ENCODE data around the gene C4orf54.

C4orf54 gene

DNA sequence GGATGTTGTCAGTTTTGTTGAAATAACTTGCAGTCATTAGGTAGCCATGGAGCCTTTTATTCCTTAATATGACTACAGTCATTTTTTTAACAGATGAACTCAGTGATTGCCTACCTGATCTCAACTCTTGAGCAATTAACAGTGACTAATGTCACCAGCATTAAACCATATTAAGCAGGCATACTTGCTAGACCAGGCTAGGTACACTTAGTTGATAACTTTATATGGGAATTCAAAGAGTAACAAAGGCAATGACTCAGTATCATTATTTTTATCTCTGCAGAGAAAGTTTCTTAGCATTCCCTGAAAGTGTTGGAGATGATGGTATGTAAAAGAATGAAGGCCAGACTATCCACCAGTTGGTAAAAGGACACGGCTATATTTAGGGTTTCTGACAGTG, at the start of gene C4orf54:
Gene C4orf54, minus strand, starts transcription at position 31 of the 400 bp plus-strand sequence. CDS start 3,180 bp downstream, outside the sequence.
- DNase-seq = no peak

DNA sequence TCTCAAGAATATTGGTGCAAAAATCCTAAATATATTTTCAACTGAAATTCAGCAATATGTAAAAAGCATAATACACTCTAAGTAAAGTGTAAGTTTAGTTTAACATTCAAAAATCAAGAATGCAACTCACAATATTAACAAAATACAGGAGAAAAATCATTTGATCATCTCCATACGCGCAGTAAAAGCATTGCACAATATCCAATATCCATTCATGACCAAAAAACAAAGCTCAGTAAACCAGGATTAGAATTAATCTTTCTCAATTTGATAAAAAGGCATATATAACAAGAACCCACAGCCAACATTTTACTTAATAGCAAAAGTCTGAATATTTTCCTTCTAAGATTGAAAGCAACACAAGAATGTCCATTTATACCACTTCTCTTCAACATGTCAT, 48.3 kb upstream of the C4orf54 start:
- DNase-seq = no peak

DNA sequence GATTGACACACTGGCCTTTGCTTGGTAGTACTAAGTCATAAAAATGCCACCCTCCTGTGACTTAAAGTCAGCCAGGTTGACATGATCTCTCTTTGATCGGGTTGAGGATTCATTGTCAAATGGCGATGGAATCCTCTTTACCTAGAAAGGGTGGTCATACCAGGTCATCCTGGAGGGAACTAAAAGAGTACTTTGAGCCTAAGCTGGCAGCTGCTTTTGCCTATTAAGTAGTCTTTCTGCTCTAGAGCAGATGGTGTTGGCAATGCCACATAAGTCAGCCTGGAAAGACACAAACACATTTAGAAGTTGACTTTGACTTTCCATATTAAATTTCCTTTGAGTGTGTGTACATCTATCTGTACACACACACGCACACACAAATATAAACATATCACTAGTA, 39.2 kb upstream of the C4orf54 start:
- no peak for DNase-seq

DNA sequence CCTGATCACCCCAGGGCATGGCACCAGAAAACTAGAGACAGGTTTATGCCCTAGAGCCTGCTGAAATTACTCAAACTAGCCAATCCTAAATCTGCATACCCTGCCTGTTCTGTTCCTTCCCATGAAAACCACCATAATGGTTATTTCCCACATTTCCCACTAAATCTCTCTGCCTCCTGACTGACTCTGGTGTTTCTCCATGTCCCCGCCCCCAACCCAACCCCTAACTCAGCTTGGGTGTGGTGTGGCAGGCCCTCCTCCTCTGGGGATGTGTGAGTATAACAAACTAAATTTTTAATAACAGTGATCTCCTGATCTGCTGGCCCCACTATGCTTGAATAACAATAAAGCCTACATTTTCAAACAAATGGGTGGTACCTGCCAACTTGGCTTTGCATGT, 35.5 kb upstream of the C4orf54 start:
- DNase-seq = no peak

DNA sequence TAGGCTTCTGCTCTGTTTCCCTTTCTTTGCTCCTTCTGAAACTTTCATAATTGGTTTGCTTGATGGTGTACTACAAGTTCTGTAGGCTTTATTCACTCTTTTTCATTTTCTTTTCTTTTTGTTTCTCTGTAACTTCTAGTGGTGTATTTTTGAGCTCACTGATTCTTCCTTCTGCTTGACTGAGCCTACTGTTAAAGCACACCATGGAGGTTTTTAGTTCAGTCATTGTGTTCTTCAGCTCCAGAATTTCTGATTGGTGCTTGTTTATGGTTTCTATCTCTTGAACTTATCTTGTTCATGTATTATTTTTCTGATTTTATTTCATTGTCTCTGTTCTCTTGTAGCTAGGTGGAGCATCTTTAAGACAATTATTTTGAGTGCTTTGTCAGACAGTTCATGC, 33.4 kb upstream of the C4orf54 start:
- DNase-seq = no peak

DNA sequence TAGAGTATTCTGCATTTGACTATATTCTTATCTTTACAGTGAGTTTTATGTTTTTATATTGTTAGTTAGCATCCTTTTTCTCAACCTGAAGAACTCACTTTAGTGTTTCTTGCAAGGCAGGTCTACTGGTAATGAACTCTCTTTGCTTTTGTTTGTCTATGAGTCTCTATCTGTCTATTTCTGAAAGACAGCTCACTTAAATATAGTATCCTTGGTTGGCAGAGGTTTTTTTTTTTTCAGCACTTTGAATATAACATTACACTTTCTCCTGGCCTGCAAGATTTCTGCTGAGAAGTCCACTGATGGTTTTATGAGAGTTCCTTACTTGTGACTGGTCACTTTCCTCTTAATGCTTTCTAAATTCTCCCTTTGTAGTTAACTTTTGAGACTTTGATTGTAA, 32.8 kb upstream of the C4orf54 start:
- no peak for DNase-seq

DNA sequence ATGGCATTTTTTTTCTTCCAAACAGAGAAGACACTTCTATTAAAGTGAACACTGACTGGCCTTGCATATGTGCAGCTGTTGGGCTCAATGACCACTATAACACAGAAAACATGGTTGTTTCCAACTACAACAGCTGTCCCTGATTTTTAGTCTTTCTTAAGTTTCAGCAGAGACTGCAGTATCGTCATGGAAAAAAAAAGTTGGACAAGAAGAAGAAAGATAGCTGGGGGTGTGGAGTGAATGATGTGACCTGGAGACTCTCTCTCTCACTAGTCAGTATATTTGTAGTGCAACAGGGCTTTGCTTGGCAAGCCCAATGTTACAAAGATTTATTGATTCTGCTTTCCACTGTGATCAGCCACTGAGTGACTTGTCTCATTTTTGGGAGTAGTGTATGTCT, 29.5 kb upstream of the C4orf54 start:
- no peak for DNase-seq

DNA sequence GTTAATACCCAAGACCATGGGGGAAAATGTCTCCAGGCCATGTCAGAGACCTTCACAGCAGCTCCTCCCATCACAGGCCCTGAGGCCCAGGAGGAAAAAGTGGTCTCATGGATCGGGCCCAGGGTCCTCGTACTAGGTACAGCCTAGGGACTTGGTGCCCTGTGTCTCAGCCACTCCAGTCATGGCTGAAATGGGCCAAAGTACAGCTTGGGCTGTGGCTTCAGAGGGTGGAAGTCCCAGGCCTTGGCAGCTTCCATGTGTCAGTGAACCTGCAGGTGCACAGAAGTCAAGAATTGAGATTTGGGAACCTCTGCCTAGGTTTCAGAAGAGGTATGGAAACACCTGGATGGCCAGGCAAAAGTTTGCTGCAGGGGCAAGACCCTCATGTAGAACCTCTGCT, 27.6 kb upstream of the C4orf54 start:
- no peak for DNase-seq

DNA sequence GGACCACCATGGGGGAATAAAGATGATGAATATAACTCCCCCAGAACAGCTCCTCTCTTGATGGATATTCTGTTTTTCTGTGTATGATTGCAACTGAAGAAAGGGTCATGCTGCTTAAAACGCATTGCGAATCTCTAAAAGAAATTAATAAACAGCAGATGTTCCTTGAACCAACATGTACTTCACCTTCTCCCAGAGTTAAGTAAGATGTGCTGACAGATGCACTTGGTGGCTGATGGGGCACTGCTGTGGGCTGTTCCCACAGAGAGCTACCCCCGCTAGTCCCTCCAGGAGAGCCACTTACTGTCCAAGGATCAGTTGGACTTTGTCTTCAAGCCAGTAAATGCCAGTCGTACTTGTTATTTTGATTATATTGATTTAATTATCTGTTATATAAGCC, 26.3 kb upstream of the C4orf54 start:
- DNase-seq = no peak

DNA sequence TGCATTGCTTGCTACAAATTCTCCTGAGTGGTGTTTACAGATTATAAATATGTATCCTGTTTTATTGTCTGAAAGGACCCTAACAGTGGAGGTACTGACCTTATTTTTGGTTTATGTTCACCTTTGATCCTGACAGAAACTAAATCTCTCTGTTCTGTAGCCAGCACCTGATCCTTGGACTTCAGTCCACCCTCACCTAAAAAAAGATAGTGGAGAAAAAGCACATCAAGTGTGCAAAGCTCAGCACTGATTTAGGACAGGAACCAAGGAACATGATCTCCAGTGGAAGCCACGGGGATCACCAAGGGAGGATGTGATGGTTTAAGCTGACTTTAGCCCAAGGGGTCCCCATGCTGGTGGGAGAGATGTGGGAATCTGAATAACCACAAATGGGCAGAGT, 22.3 kb upstream of the C4orf54 start:
- DNase-seq = no peak

DNA sequence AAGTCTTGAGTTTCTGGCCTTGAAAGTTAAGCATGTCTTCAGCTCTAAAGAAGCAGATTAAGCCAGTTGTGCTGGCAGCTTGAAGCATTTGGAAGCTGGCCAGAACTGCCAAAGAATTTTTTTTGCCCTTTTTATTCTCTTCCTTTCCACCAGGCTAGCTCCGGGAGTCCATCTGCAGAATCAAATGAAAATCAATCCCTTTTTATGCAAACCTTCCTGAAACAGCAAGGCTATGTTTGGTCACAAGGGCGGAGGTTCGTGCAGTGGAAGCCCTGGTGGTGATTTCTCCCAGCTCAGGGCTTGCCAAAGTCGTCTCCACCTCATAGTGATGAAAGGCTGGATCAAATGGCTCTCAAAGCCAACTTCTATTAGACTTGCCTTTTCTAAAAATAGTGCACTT, 21.6 kb upstream of the C4orf54 start:
- DNase-seq = peak in 1 of 2 experiments; percentile 17

DNA sequence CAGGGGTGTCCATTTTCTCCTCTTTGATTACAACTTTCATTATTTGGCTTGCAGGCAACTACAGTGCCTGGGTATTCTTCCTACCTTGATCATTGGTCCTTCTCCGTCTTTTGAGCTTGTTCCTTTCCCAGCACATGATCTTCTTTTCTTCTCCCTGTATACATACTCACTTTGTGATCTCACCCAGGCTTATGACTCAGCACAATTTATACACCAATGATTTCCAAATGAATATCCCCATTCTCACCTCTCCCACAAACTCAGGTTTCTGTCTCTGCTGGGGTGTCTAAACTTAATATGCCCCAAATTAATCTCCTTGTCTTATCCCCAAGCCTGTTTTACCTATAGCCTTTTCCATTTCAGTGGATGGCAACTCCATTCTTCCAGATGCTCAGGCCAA, 19.5 kb upstream of the C4orf54 start:
- DNase-seq = no peak

DNA sequence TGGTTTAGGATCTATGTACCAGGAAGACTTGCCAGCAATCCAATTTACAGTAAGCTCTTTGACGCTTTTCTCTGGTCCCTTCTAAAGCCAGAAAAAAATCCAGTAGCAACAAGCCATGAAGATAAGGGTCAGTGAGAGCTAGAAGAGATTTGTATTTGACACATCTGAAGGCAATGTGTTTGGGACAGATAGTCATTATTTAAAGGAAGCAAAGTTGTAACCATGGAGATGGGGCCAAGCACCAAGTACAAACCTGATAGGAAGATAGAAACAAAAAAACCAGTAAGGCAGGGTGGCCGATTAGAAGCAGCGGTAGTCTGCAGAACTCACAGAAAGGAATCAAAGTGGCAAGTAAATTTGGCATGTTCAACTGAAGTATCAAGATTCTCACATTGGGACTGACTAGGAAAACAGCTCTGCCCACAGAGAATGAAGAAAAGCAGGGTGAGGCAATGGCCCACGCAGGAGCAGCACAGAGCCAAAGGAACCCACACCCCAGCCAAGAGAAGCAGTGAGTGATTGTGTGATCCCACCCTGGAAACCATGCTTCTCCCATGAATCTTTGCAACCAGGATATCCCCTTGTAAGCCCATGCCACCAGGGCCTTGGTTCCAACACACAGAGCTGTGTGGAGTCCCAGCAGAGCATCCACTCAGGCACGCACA, 12.9 kb upstream of the C4orf54 start:
- DNase-seq = no peak

DNA sequence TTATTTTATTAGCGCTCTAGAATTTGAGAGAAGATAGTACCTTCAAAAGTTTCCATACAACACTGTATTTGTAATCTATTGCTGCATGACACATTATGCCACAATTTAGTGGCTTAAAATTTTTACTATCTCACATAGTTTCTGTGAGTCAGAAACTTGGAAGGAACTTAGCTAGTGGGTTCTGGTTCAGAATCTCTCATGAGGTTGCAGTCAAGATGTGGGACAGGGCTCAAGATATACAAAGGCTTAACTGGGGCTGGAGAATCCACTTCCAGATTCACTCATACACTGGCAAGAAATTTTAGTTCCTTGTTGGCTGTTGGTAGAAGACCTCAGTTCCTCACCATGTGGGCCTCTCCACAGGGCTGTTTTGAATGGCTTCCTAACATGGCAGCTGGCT, 11.5 kb upstream of the C4orf54 start:
- DNase-seq = no peak

DNA sequence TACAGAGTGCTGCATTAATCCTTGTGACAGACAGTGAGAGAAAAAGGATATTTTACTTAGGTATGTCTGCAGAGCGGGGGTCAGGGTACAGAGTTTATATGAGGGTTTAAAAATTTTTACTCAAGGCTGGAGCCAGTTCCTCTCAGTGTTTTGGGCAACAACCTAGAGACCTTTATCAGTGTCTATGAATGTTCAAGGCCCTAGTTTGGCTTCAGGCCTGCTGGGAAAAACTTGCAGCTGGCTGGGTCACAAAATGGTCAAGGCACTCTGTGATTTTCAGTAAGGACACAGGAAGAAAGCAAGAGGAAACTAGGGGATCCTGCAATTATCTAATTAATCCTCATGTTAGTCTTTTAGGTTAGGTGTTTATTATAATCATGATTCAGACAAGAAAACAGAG, 10.8 kb upstream of the C4orf54 start:
- DNase-seq = no peak

DNA sequence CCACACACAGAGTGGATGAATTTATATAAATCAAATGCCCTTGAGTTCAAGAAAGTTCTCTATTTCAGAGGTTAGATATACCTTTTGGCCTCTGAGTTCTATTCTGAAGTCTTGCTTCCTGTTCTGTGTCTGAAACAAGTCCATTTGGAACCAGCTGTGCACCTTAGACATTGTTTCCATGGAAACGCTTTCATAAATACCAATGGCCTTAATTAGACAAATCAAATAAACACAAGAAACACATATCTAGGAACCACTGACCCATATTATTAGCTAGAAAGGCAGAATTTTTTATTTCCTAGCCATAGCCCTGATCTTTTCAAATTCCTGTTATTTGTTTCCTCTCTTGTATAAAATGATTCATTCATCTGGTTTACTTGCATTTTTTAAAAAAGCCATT, 8.4 kb upstream of the C4orf54 start:
- no peak for DNase-seq

DNA sequence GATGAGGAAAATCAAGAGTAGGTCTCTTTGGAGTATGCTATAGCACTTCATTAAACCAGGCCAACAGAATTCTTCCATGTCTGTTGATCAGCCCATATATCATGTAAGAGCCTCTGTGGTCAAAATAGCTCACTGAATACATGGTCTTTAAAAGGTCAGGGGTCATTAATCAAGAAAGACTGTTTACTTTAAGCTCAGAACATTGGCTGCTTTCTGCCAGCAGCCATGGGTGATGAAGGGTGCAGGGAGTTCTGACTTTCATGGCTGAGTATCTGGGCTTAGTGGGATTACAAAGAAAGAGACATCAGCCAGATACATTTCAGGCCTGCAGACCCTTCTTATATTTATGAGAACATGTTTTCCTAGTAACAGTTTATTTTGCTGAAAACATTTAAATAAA, 7.1 kb upstream of the C4orf54 start:
- no peak for DNase-seq

DNA sequence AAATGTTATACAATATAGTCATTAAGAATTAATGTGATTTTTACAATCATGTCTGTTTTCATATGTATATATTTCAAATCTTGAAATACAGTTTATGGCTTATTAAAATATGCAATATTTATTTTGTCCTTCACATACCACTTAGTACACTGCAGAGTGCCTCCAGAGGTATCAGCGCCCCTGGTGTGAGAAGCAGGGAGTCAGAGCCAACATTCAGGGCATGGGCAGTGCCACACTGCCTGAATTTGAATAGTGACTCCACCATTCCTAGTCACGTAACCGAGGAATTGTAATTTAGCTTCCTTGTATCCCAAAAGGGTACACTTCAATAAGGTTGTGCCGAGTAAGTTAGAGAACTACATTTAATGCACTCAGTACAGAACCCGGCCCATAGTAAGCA, 4.3 kb upstream of the C4orf54 start:
- no peak for DNase-seq

DNA sequence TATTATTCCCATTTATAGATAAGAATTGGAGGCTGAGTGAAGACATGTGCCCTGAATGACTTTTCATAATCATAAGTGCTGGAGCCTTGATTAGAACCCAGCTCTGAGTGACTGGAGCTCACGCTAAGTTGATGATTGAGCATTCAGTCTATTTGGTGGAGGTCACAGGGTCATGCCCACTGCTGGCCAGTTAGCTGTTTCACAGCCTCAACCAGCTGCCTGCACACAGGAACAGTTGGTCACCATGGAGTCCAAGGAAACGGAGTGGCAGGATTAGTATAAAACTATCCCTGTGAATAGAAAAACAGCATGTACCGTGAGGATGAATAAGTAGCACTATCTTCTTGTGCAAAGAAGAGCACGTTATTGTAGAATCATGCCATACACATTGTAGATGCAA, 1.0 kb upstream of the C4orf54 start:
- no peak for DNase-seq

DNA sequence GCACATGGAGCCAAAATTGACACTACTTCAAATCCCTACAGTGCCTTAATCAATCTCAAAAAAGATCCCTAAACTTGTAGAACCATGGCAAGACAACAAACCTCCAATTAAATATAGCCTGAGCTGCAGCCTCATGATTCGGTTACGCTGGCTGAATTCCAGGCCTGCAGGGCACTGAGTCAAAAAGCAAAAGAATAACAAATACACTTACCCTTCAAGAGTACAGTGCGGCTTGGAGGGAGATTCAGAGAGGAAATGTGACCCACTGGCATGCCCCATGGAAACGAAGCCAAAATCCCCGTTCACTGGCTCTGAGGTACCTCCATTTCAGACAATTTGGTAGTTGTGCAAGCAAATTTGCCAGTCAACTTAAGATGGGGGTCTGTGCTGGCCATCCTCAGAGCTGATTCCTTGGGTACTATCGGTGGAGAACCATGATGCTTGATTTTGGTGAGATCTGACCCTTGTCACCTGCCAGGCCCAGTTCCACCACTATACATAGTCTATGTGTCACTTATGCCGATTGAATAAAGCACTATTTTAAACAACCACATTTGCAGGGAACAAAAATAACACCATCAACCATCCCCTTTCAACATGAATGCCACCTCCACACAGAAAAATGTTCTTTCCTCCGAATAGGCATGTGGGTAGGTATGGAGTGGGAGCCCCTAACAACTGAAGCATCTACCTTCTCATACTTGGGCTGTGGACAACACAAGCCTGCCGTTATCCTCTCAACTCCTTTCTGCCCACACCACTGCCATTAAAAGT, 2.1 kb downstream of the C4orf54 start:
- DNase-seq = no peak

DNA sequence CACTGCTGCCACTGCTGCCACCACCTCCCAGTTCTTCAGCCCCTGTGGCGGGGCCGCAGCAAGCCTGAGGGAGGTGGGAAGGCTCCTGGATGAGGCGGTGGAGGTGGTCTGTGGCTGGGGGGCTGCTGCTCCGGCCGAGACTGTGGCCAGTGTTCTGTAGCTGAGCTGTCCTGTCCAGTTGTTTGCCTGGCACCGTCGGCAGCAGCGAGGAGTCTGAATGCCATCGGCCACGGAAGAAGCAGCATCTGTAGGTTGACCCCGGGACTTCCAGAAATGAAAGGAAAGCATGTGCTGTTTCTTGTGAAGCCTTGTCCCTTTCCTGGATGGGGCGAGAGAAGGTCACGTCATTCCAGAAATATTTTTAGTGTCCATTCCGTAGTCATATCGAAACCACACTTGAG, 3.3 kb downstream of the C4orf54 start:
- no peak for DNase-seq

DNA sequence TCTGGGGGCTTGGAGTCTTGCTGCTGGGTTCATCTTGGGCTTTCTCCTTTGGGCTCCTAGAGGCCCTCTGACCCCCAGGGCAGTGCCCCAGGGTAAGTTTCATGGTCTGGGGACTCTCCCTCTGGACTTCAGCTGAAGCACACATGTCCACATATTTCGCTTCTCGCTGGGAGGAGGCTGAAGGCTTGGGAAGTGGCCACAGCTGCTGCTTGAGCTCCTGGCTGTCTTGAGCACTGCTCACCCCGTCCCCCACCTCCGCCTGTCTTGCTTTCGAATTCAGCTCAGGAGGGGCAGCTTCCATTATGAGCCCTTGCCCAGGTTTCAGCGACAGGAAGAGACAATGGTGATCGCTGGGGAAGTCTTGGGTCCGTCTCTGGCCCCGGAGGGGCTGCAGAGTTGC, 3.7 kb downstream of the C4orf54 start:
- no peak for DNase-seq

DNA sequence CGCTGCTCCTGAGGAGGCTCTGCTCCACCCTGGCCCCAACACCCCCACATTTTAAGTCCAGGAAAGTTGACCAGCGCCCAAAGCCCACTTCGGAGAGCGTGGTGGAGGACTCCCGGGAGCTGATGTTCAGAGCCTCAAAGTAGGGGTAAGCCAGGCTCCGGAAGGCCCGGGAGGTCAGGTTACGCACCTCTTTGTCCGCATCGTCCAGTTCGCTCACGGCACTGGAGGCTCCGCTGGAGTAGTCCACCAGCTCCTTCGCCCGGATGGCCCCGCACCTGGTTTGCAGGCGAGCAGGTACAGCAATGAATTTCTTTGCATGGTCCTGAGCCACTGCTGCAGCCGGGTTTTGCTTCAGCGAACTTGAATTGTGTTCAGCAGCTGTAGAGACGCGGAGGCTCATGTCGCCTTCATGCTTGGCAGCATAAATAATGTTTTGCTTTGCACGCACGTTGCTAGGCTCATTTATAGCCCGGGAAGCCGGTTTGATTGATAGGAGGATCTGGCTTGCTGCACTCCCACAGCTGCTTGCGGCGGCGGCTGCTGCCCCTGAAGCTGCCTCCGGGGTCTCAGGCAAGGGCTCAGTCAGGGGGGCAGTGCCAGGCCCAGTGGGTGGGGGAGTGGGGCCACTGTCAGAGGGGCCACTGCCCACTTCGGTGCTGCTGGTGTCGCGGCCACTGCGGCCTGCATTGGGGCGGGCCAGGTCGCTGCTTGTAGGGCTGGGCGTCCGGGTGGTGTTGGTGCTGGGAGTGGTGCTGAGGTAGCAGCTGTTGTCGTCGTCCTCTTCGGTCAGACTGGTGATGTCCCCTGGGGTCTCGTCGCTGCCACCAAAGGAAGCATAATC, 4.8 kb downstream of the C4orf54 start:
- DNase-seq = no peak

All from SHP77 (cell line).